ENCODE data around the gene DNAH17.

DNA sequence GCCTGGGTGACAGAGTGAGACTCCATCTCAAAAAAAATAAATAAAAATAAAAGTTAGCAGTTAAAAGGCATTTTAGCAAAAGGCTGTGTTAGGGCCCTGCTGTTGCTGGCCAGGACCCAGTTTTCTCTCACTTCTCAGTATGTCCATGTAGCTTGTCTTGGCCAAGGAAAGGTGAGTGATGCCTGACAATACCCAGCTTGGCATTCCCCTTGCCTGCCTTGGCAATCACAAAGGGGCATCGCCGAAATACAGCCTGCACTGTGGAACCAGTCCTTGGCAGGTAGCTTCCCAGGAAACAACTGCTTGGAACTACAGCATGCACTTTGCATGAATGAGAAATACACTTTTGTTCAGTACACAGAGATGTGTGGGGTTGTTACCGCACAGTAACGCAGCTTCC lies 61.7 kb downstream of the DNAH17 start:
- TF ChIP-seq, protein P1, sequence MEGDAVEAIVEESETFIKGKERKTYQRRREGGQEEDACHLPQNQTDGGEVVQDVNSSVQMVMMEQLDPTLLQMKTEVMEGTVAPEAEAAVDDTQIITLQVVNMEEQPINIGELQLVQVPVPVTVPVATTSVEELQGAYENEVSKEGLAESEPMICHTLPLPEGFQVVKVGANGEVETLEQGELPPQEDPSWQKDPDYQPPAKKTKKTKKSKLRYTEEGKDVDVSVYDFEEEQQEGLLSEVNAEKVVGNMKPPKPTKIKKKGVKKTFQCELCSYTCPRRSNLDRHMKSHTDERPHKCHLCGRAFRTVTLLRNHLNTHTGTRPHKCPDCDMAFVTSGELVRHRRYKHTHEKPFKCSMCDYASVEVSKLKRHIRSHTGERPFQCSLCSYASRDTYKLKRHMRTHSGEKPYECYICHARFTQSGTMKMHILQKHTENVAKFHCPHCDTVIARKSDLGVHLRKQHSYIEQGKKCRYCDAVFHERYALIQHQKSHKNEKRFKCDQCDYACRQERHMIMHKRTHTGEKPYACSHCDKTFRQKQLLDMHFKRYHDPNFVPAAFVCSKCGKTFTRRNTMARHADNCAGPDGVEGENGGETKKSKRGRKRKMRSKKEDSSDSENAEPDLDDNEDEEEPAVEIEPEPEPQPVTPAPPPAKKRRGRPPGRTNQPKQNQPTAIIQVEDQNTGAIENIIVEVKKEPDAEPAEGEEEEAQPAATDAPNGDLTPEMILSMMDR (IDR thresholded peaks at IDR 0.05): no peak
- no peak for TF ChIP-seq ZFX (IDR thresholded peaks at IDR 0.05; ENCODE audit: borderline replicate concordance)

All from 22Rv1 (cell line).